Ectodermal cell (in vitro differentiated cells): ENCODE measurements around the gene SRSF2.
"Not testable (repeated sequence)": the region's sequence is repeated elsewhere in the genome, so short reads cannot be mapped to it uniquely, and the experiment has no call there.

Experiments
- H3K27ac ChIP-seq: 2 replicates; pipeline ENCODE4 v1.7.0; 2013; ENCODE audit warnings: mild to moderate bottlenecking, low read depth, low read length; ENCODE audit not compliant: insufficient read depth, poor library complexity, severe bottlenecking
- H3K27me3 ChIP-seq: 2 replicates; pipeline ENCODE4 v1.7.0; 2013; ENCODE audit warnings: mild to moderate bottlenecking, low read length; ENCODE audit not compliant: insufficient read depth, control insufficient read depth, poor library complexity, severe bottlenecking
- H3K36me3 ChIP-seq: one replicate; pipeline ENCODE4 v1.7.0; 2013; ENCODE audit warnings: low read length; ENCODE audit not compliant: control insufficient read depth, insufficient read depth
- H3K4me1 ChIP-seq: one replicate; pipeline ENCODE4 v1.7.0; 2013; ENCODE audit warnings: low read length; ENCODE audit not compliant: control insufficient read depth, insufficient read depth
- H3K4me3 ChIP-seq: 2 replicates; pipeline ENCODE4 v1.7.0; 2013; ENCODE audit warnings: low read depth, low read length, control low read depth; ENCODE audit not compliant: insufficient read depth
- H3K9me3 ChIP-seq: 2 replicates; pipeline ENCODE4 v1.7.0; 2013; ENCODE audit warnings: mild to moderate bottlenecking, low read length, moderate library complexity; ENCODE audit not compliant: control insufficient read depth
- WGBS, 2 experiments: methylation state at CpG; one replicate each; pipeline ENCODE4 v1.1.7; 2013; ENCODE audit warnings: missing lambda C conversion rate in 2 of 2; 5-methylcytosine and 5-hydroxymethylcytosine counted together

SRSF2 gene

DNA sequence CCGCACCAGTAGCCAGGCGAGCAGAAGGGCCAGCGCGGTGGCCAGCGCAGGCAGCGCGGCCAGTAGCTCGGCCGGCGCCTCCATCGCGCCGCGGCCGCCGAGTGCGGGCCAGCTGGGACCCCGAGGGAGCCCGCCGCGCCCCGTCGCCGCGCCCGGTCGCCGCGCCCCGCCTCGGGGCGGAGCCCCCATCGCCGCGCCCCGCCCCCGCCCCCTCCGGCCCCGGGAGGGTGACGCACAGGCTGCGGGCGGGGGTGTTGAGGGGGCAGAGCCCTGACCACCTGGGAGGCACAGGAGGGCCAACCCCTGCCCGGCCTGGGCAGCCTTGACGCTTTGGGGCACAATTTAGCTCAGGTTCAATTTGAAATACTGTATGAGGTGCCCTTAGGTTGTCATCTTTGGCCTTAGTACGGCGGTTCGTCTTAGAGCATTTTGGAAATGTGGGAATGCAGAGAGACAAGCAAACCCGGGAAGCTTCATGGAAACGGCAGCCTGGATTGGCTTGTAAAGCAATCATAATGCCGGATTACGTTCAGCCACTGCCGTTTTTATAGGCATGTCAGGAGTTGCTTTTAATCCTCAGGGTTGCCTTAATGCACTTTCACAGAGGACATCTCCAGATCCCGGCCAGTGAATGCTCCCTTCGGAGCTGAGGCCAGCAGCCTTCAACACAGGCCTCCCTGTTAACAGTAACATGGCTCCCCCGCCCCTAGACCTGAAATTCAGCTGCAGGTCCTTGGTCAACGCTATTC is 26.1 kb downstream of the SRSF2 start, which contains the start of gene MXRA7:
TSS of gene MXRA7 (minus strand) at position 103 of the 749 bp plus-strand sequence. CDS start at position 84, 19 bp downstream.
- no peaks in the 10 kb centered on the region for H3K9me3 ChIP-seq
- H3K4me3 ChIP-seq: peak within 1 kb of the TSS; percentile 50
- H3K27ac ChIP-seq: no peak within 1 kb of the TSS
- 6 to 8% methylated on average over 55 to 56 of the region's 56 CpGs for WGBS, 2 experiments
- H3K4me1 ChIP-seq: peaks cover 26% of the 10 kb centered on the region
- H3K27me3 ChIP-seq: peaks cover 30% of the 10 kb centered on the region
- no peaks in the 10 kb centered on the region for H3K36me3 ChIP-seq

DNA sequence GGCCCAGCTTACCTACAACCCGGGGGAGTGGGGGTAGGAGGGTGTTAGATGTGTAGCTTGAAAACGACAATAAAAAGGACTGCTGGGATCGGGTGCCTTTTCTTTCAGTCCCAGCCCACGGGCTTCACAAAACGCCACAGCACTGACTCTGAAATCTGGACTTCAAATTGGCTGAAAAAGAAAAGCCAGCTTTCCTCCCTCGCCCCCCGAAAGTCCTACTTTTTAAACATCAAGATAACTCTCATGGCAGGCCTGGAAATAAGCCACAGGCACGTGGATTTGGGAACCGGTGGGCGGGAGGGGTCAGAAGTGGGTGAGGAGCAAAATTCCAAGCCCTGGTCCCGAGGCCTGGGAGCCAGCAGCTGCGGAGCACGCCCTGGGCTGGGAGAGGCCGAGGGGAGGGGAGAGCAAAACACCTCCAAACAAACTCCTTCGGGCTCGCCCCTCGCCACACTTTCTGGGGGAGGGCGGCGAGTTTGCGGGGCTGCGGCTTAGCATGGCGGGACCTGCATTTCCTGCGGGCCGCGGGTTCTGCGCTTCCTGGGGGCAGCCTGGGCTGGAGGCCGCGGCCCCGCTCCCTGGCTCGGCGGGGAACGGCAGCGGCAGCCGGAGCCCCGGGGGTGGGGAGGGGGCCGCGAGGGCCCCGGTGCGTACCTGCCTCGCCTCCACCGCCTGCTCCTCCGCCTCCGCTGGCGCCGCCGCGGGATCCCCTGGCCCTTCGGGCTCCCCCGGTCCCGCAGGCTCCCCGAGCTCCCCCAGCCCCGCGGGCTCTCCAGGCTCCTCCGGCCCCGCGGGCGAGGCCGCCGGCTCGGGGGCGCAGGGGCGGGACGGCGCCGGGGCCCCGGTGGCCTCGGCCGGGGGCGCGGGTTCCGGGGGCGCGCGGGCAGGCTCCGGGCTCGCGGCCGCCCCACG is 26.9 kb downstream of the SRSF2 start:
- Histone ChIP-seq H3K4me1 (peaks cover 26% of the 10 kb centered on the region), H3K4me3 (peak overlapping the region; percentile 50), H3K27me3 (peaks cover 30% of the 10 kb centered on the region)
- H3K9me3 ChIP-seq, H3K27ac ChIP-seq, H3K36me3 ChIP-seq: not testable (repeated sequence)
- WGBS, 2 experiments: 2 to 3% methylated on average over 40 to 42 of the region's 79 CpGs

GRCh38 chr17:76709077-76709950 is 27.8 kb downstream of the SRSF2 start:
- Histone ChIP-seq H3K27ac (peak overlapping the region; percentile 48), H3K4me1 (peaks cover 26% of the 10 kb centered on the region), H3K36me3 (no peaks in the 10 kb centered on the region), H3K27me3 (peaks cover 30% of the 10 kb centered on the region), H3K4me3 (peak overlapping the region; percentile 50), H3K9me3 (no peaks in the 10 kb centered on the region)
- 13 to 14% methylated on average over 29 of the region's 29 CpGs for WGBS, 2 experiments

DNA sequence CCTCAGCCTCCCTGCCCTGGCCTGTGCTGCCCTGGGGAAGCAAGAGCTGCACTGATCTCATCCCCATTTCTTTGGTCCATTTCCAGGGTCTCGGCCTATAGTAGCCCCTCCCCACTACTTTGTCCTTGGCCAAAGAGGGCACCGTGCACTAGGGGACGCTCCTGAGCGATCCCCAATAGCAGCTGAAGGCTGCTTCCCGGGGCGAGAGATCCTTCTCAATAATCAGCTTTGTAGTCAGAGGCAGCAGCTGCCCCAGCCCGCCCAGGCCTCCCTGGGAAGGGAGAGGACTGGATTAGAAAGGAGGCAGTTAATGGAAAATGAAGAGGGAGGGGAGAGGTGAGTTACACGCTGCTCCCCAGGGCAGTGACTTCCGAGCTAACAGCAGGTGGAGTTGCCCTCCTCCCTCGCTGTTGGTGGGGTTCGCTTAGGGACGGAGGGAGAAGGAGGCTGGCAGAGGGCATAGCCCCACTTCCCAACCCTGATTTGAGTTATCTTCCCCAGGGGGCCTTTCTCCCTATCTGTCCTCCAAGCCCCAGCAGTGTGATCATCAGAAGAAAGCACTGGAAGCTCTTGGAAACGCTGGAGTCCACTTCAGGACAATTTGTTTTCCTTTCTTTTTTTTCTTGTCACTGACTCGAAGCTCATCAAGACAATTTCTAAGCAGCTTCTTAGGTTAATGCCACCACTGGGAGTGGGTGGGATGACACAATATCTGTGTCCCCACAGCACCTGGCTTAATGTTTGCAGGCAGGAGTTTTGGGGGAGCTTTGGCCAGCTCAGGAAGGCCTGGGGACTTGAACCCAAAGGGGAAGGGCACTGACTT is 28.9 kb downstream of the SRSF2 start:
- Histone ChIP-seq H3K27ac (peak overlapping the region; percentile 69), H3K4me3 (no peak overlapping the region), H3K27me3 (peaks cover 30% of the 10 kb centered on the region), H3K36me3 (no peaks in the 10 kb centered on the region), H3K4me1 (peaks cover 26% of the 10 kb centered on the region), H3K9me3 (no peaks in the 10 kb centered on the region)
- WGBS, 2 experiments: 8 to 9% methylated on average over 14 of the region's 14 CpGs

DNA sequence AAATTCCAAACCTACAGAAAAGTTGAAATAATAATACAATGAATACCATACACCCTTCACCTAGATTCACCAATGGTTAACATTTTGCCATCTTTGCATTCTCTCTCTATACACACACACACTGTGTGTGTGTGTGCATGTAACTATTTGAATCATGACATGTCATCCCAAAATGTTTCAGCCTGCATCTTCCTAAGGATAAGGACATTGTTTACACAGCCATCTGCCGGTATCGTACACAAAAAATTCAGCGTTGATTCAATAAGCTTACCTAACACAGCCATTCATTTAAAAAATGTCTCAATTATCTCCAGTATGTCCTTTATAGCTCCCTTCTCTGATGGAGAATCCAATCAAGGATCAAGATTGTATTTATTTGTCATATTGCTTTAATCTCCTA is 30.3 kb downstream of the SRSF2 start:
- Histone ChIP-seq H3K4me3 (no peak overlapping the region), H3K9me3 (no peaks in the 10 kb centered on the region), H3K36me3 (no peaks in the 10 kb centered on the region), H3K4me1 (peaks cover 26% of the 10 kb centered on the region), H3K27me3 (peaks cover 30% of the 10 kb centered on the region), H3K27ac (no peak overlapping the region)
- WGBS, 2 experiments: 95 to 98% methylated on average over 3 of the region's 3 CpGs

- Histone ChIP-seq H3K9me3 (no peaks in the 10 kb centered on the region), H3K27me3 (peaks cover 20% of the 10 kb centered on the region), H3K4me3 (no peak overlapping the region), H3K27ac (no peak overlapping the region), H3K4me1 (peaks cover 34% of the 10 kb centered on the region), H3K36me3 (no peaks in the 10 kb centered on the region)
- WGBS, 2 experiments: 91 to 93% methylated on average over 4 of the region's 4 CpGs
Measured at GRCh38 chr17:76704805-76705204, 32.3 kb downstream of the SRSF2 start.

- Histone ChIP-seq H3K4me1 (peaks cover 25% of the 10 kb centered on the region), H3K27ac (no peak overlapping the region), H3K27me3 (peaks cover 3% of the 10 kb centered on the region), H3K4me3 (no peak overlapping the region), H3K36me3 (no peaks in the 10 kb centered on the region), H3K9me3 (no peaks in the 10 kb centered on the region)
- WGBS, 2 experiments: 95 to 96% methylated on average over 10 of the region's 10 CpGs
Measured at GRCh38 chr17:76702941-76703637, 34.0 kb downstream of the SRSF2 start.

- Histone ChIP-seq H3K9me3 (no peaks in the 10 kb centered on the region), H3K36me3 (no peaks in the 10 kb centered on the region), H3K27me3 (no peaks in the 10 kb centered on the region), H3K27ac (no peak overlapping the region), H3K4me1 (peaks cover 34% of the 10 kb centered on the region), H3K4me3 (no peak overlapping the region)
- 35 to 44% methylated on average over 2 of the region's 2 CpGs for WGBS, 2 experiments
Measured at GRCh38 chr17:76702076-76702475, 35.1 kb downstream of the SRSF2 start.
